ENCODE measurements around the gene PTF1A.
"Not testable (repeated sequence)": the region's sequence is repeated elsewhere in the genome, so short reads cannot be mapped to it uniquely, and the experiment has no call there.

Gene PTF1A

GRCh38 chr10:23205972-23206642, 14.0 kb downstream of the PTF1A start:
- H2AFZ ChIP-seq (ENCODE audit: low read length, unreplicated experiment): no peak overlapping the region
- H3K27ac ChIP-seq (ENCODE audit: low read depth, low read length): no peak overlapping the region
- no peaks in the 10 kb centered on the region for H3K79me2 ChIP-seq (ENCODE audit: control insufficient read depth, insufficient read depth, low read length, unreplicated experiment)
- peaks cover 81% of the 10 kb centered on the region for H3K27me3 ChIP-seq (ENCODE audit: insufficient read depth, low read length)
- H3K4me1 ChIP-seq (ENCODE audit: control insufficient read depth, insufficient read depth, low read length, unreplicated experiment): no peaks in the 10 kb centered on the region
- H3K4me3 ChIP-seq (ENCODE audit: low read depth, low read length): no peak overlapping the region
- no peaks in the 10 kb centered on the region for H3K36me3 ChIP-seq (ENCODE audit: insufficient read depth, low read length)

GRCh38 chr10:23217471-23217870, 25.4 kb downstream of the PTF1A start:
- Histone ChIP-seq H3K27me3 (ENCODE audit: insufficient read depth, low read length) (peaks cover 25% of the 10 kb centered on the region; the same call in 1 of the 2 replicates), H2AFZ (ENCODE audit: low read length, unreplicated experiment) (no peak overlapping the region), H3K36me3 (ENCODE audit: insufficient read depth, low read length) (no peaks in the 10 kb centered on the region), H3K79me2 (ENCODE audit: control insufficient read depth, insufficient read depth, low read length, unreplicated experiment) (no peaks in the 10 kb centered on the region), H3K27ac (ENCODE audit: low read depth, low read length) (no peak overlapping the region), H3K4me1 (ENCODE audit: control insufficient read depth, insufficient read depth, low read length, unreplicated experiment) (no peaks in the 10 kb centered on the region), H3K4me3 (ENCODE audit: low read depth, low read length) (no peak overlapping the region)

- H3K27ac ChIP-seq (ENCODE audit: low read depth, low read length): no peak overlapping the region
- H3K4me3 ChIP-seq (ENCODE audit: low read depth, low read length): no peak overlapping the region
- no peaks in the 10 kb centered on the region for H3K36me3 ChIP-seq (ENCODE audit: insufficient read depth, low read length)
- no peaks in the 10 kb centered on the region for H3K4me1 ChIP-seq (ENCODE audit: control insufficient read depth, insufficient read depth, low read length, unreplicated experiment)
- H3K79me2 ChIP-seq (ENCODE audit: control insufficient read depth, insufficient read depth, low read length, unreplicated experiment): no peaks in the 10 kb centered on the region
- no peak overlapping the region for H2AFZ ChIP-seq (ENCODE audit: low read length, unreplicated experiment)
- H3K27me3 ChIP-seq (ENCODE audit: insufficient read depth, low read length): no peaks in the 10 kb centered on the region
These were observed 38.5 kb downstream of the PTF1A start for GRCh38 chr10:23230582-23230981.

GRCh38 chr10:23238015-23238414, 45.9 kb downstream of the PTF1A start:
- Histone ChIP-seq H3K4me3 (ENCODE audit: low read depth, low read length) (no peak overlapping the region), H3K4me1 (ENCODE audit: control insufficient read depth, insufficient read depth, low read length, unreplicated experiment) (no peaks in the 10 kb centered on the region), H2AFZ (ENCODE audit: low read length, unreplicated experiment) (no peak overlapping the region), H3K36me3 (ENCODE audit: insufficient read depth, low read length) (no peaks in the 10 kb centered on the region), H3K79me2 (ENCODE audit: control insufficient read depth, insufficient read depth, low read length, unreplicated experiment) (no peaks in the 10 kb centered on the region), H3K27ac (ENCODE audit: low read depth, low read length) (no peak overlapping the region), H3K27me3 (ENCODE audit: insufficient read depth, low read length) (no peaks in the 10 kb centered on the region)

GRCh38 chr10:23241779-23242178, 49.7 kb downstream of the PTF1A start:
- H3K79me2 ChIP-seq (ENCODE audit: control insufficient read depth, insufficient read depth, low read length, unreplicated experiment); H3K27me3 ChIP-seq (ENCODE audit: insufficient read depth, low read length); H3K4me3 ChIP-seq (ENCODE audit: low read depth, low read length); H3K4me1 ChIP-seq (ENCODE audit: control insufficient read depth, insufficient read depth, low read length, unreplicated experiment); H3K27ac ChIP-seq (ENCODE audit: low read depth, low read length); H3K36me3 ChIP-seq (ENCODE audit: insufficient read depth, low read length); H2AFZ ChIP-seq (ENCODE audit: low read length, unreplicated experiment): not testable (repeated sequence)
